ENCODE data around the gene CEMIP. TPM values are rescaled to one million over a fixed set of nuclear protein-coding genes. Genes with fewer than 3 reads are reported as not detected.

CEMIP gene
- total RNA-seq, 8 experiments from 2014 or later, result 0.32 to 121 (median 3.0) TPM

- ATAC-seq (replicated peaks in 6 of 8), result peak in 3 of 8 experiments; percentile 8 to 12 (median 9)
- H3K4me1 ChIP-seq (replicated peaks in 1 of 2), result no peaks in the 10 kb centered on the region
- no peak overlapping the region for H3K4me3 ChIP-seq
- H3K27ac ChIP-seq, result no peak overlapping the region
- 0 to 81% (median 40%) methylated on average over 1 to 5 of the region's 7 CpGs; no CpG with 5 or more reads in 1 of the 10 experiments for WGBS, 10 experiments
- in situ Hi-C loops (cut with MboI; ENCODE audit: low pct_unique_long_range_greater_than_20kb in 2 of 9, low sequenced_read_pairs in 9 of 9, unreplicated experiment in 9 of 9), result no loop called here
Observed at GRCh38 chr15:80831606-80832224, 52.5 kb downstream of the CEMIP start.

DNA sequence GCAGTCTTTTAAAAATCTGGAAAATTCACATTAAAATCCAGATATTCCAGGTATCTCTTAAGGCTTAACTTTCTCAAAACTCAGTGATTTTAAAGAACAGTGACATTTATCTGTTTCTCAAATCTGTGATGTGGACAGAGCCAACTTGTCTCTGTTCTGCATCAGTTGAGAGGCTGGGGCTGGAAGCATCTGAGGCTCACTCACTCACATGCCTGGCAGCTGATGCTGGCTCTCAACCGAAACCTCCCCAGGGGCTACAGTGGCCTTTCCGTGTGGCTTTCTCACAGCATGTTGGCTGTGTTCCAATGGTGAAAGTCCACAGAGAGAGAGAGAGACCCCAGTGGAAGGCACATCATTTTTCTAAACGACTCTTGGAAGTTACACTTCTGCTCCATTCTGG lies 53.5 kb downstream of the CEMIP start:
- WGBS, 10 experiments, result 33 to 86% (median 63%) methylated on average over 1 of the region's 3 CpGs; no CpG with 5 or more reads in 6 of the 10 experiments
- ATAC-seq (replicated peaks in 6 of 8), result peak in 2 of 8 experiments; percentile 8 to 21

DNA sequence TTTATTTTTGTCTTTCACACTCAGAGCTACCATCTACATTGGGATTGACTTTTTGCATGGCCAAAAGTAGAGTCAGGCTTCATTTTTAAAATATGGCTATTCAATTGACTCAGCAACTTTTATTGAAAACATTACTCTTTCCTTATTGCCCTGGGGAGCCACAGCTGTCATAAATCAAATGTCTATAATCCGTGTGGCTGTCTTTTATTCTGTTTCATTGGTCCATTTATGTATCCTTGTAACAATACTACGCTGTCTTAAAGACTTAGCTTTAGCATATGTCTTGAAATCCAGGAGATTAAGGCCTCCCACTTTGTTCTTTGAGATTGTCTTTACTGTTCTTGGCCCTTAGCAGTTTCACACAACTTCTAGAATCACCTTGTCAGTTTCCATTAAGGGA lies 55.2 kb downstream of the CEMIP start:
- in situ Hi-C loops (cut with MboI; ENCODE audit: low pct_unique_long_range_greater_than_20kb in 2 of 9, low sequenced_read_pairs in 9 of 9, unreplicated experiment in 9 of 9), result no loop called here
- no peak for ATAC-seq (replicated peaks in 6 of 8)
- Histone ChIP-seq H3K4me3 (no peak overlapping the region), H3K4me1 (replicated peaks in 1 of 2) (no peaks in the 10 kb centered on the region), H3K27ac (no peak overlapping the region)
- 0 to 86% (median 63%) methylated on average over 1 to 2 of the region's 2 CpGs; no CpG with 5 or more reads in 1 of the 10 experiments for WGBS, 10 experiments

More for the DNA sequence above, 53.5 kb downstream of the CEMIP start:
- in situ Hi-C loops (cut with MboI; ENCODE audit: low pct_unique_long_range_greater_than_20kb in 2 of 9, low sequenced_read_pairs in 9 of 9, unreplicated experiment in 9 of 9), result no loop called here
- Histone ChIP-seq H3K4me3 (no peak overlapping the region), H3K27ac (no peak overlapping the region), H3K4me1 (replicated peaks in 1 of 2) (no peaks in the 10 kb centered on the region)

GRCh38 chr15:80834906-80835305 lies 55.7 kb downstream of the CEMIP start:
- in situ Hi-C loops (cut with MboI; ENCODE audit: low pct_unique_long_range_greater_than_20kb in 2 of 9, low sequenced_read_pairs in 9 of 9, unreplicated experiment in 9 of 9), result no loop called here
- WGBS, 10 experiments, result 78 to 100% (median 83%) methylated on average over 1 of the region's 1 CpG; no CpG with 5 or more reads in 5 of the 10 experiments
- H3K27ac ChIP-seq, result no peak overlapping the region
- no peak for ATAC-seq (replicated peaks in 6 of 8)
- no peaks in the 10 kb centered on the region for H3K4me1 ChIP-seq (replicated peaks in 1 of 2)
- H3K4me3 ChIP-seq, result no peak overlapping the region

DNA sequence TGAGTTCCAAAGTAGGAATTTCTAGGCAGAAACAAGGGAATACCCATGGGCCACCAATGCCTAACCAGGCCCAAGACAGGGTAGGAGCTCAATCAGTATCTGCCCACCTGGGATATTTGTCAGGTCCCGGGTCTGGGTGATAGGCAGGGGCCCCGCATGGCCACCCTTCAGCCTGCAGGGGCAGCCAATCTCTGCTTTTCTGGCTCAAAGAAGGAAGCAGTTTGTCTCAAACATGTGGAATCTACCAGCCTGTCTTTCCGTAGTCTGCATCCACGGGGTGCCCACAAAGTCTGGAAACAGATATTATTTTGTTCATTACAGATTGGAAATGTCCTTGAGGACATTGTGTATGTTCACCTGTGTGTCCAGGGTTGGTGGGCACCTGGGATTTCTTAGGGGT lies 56.2 kb downstream of the CEMIP start:
- no peaks in the 10 kb centered on the region for H3K4me1 ChIP-seq (replicated peaks in 1 of 2)
- H3K27ac ChIP-seq, result no peak overlapping the region
- WGBS, 10 experiments, result 57 to 75% (median 75%) methylated on average over 2 of the region's 4 CpGs; no CpG with 5 or more reads in 7 of the 10 experiments
- ATAC-seq (replicated peaks in 6 of 8), result no peak
- no peak overlapping the region for H3K4me3 ChIP-seq
- in situ Hi-C loops (cut with MboI; ENCODE audit: low pct_unique_long_range_greater_than_20kb in 2 of 9, low sequenced_read_pairs in 9 of 9, unreplicated experiment in 9 of 9), result no loop called here

GRCh38 chr15:80836223-80836622 lies 57.1 kb downstream of the CEMIP start:
- in situ Hi-C loops (cut with MboI; ENCODE audit: low pct_unique_long_range_greater_than_20kb in 2 of 9, low sequenced_read_pairs in 9 of 9, unreplicated experiment in 9 of 9), result no loop called here
- H3K4me3 ChIP-seq, result no peak overlapping the region
- H3K27ac ChIP-seq, result no peak overlapping the region
- ATAC-seq (replicated peaks in 6 of 8), result no peak
- WGBS, 10 experiments, result 50 to 87% (median 82%) methylated on average over 2 to 9 of the region's 9 CpGs
- no peaks in the 10 kb centered on the region for H3K4me1 ChIP-seq (replicated peaks in 1 of 2)

DNA sequence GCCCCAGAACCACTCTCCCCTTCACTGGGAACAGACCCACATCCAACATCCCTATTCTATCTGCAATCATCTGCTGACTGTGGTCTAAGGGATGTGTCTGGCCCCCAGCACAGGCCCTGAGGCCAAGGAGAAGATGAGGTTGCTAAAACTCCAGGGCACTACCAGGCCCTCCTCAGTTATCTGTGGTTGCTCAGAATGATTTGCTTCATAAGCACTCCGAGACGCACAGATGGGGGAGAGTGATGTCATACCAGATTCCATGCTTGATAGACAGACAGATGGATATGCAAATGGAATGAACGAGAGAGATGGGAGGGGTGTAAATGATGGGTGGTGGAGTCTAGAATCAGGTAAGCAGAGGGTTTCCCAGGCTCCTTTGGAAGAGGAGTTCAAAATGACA lies 57.8 kb downstream of the CEMIP start:
- in situ Hi-C loops (cut with MboI; ENCODE audit: low pct_unique_long_range_greater_than_20kb in 2 of 9, low sequenced_read_pairs in 9 of 9, unreplicated experiment in 9 of 9), result no loop called here
- no peak overlapping the region for H3K4me3 ChIP-seq
- H3K4me1 ChIP-seq (replicated peaks in 1 of 2), result no peaks in the 10 kb centered on the region
- WGBS, 10 experiments, result 30 to 85% (median 63%) methylated on average over 1 to 3 of the region's 3 CpGs; no CpG with 5 or more reads in 3 of the 10 experiments
- no peak overlapping the region for H3K27ac ChIP-seq
- ATAC-seq (replicated peaks in 6 of 8), result peak in 2 of 8 experiments; percentile 27 to 64

DNA sequence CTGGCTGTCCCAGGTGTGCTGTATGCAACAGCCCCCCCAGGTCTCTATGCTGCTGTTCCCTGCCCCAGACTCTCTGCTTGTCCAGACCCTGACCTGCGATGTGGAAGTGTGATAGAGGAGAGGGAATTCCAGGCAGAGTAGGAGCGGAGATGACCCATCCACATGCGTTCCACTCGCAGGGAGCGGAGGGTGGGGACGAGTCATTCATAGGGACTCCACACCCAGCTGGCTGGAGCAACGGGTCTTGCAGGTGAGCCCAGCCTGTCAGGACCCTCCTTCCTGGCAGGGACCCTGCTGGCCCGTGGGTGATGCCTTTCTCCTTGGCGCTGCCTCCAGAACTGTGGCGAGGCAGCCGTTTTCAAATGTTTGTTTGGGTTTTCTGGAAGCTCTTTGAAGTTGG lies 58.8 kb downstream of the CEMIP start:
- in situ Hi-C loops (cut with MboI; ENCODE audit: low pct_unique_long_range_greater_than_20kb in 2 of 9, low sequenced_read_pairs in 9 of 9, unreplicated experiment in 9 of 9), result no loop called here
- WGBS, 10 experiments, result 100% methylated on average over 1 to 2 of the region's 11 CpGs; no CpG with 5 or more reads in 7 of the 10 experiments
- H3K4me1 ChIP-seq (replicated peaks in 1 of 2), result no peaks in the 10 kb centered on the region

DNA sequence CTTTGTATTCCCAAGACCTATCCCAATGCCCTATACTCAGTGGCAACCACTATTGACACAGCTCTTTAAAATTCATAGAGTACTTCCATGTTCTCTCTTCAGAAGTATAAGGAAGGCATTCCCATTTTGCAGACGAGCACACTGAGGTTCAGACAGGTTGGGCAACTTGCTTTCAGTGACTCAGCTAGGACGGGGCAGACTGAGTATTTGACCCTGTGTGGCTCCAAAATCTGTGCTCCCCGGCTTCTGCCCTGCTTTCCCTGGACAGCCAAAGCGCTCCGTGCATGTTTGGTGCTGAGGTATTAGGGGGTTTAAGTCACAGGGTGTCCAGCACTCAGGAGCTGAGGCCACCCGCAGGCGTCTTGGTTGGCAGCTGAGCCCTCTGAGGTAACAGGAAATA lies 59.5 kb downstream of the CEMIP start:
- in situ Hi-C loops (cut with MboI; ENCODE audit: low pct_unique_long_range_greater_than_20kb in 2 of 9, low sequenced_read_pairs in 9 of 9, unreplicated experiment in 9 of 9), result no loop called here
- no peak overlapping the region for H3K27ac ChIP-seq
- no peaks in the 10 kb centered on the region for H3K4me1 ChIP-seq (replicated peaks in 1 of 2)
- WGBS, 10 experiments, result 60 to 100% (median 85%) methylated on average over 1 to 4 of the region's 7 CpGs; no CpG with 5 or more reads in 5 of the 10 experiments
- no peak for ATAC-seq (replicated peaks in 6 of 8)
- H3K4me3 ChIP-seq, result no peak overlapping the region

More for the DNA sequence above, 58.8 kb downstream of the CEMIP start:
- ATAC-seq (replicated peaks in 6 of 8), result no peak
- Histone ChIP-seq H3K27ac (no peak overlapping the region), H3K4me3 (no peak overlapping the region)

- WGBS, 10 experiments, result 60 to 80% (median 73%) methylated on average over 2 of the region's 3 CpGs; no CpG with 5 or more reads in 7 of the 10 experiments
- in situ Hi-C loops (cut with MboI; ENCODE audit: low pct_unique_long_range_greater_than_20kb in 2 of 9, low sequenced_read_pairs in 9 of 9, unreplicated experiment in 9 of 9), result no loop called here
Observed at GRCh38 chr15:80839764-80840130, 60.6 kb downstream of the CEMIP start.

GRCh38 chr15:80840182-80841130 lies 61.3 kb downstream of the CEMIP start:
- no peak overlapping the region for H3K27ac ChIP-seq
- ATAC-seq (replicated peaks in 6 of 8), result peak in 2 of 8 experiments; percentile 17 to 24
- 0 to 86% (median 59%) methylated on average over 1 to 8 of the region's 22 CpGs; no CpG with 5 or more reads in 2 of the 10 experiments for WGBS, 10 experiments

More at GRCh38 chr15:80839764-80840130, 60.6 kb downstream of the CEMIP start:
- Histone ChIP-seq H3K4me3 (no peak overlapping the region), H3K4me1 (replicated peaks in 1 of 2) (no peaks in the 10 kb centered on the region), H3K27ac (no peak overlapping the region)
- ATAC-seq (replicated peaks in 6 of 8), result no peak

GRCh38 chr15:80841541-80841940 lies 62.4 kb downstream of the CEMIP start:
- no peak overlapping the region for H3K27ac ChIP-seq
- peak in 1 of 8 experiments; percentile 26 for ATAC-seq (replicated peaks in 6 of 8)
- WGBS, 10 experiments, result 60 to 100% (median 74%) methylated on average over 1 to 4 of the region's 5 CpGs; no CpG with 5 or more reads in 2 of the 10 experiments
- H3K4me3 ChIP-seq, result no peak overlapping the region
- in situ Hi-C loops (cut with MboI; ENCODE audit: low pct_unique_long_range_greater_than_20kb in 2 of 9, low sequenced_read_pairs in 9 of 9, unreplicated experiment in 9 of 9), result no loop called here
- H3K4me1 ChIP-seq (replicated peaks in 1 of 2), result no peaks in the 10 kb centered on the region

More at GRCh38 chr15:80840182-80841130, 61.3 kb downstream of the CEMIP start:
- H3K4me1 ChIP-seq (replicated peaks in 1 of 2), result no peaks in the 10 kb centered on the region
- in situ Hi-C loops (cut with MboI; ENCODE audit: low pct_unique_long_range_greater_than_20kb in 2 of 9, low sequenced_read_pairs in 9 of 9, unreplicated experiment in 9 of 9), result no loop called here
- H3K4me3 ChIP-seq, result no peak overlapping the region

All from motor neuron (in vitro differentiated cells).